ENCODE data around the gene DHRS4L2. TPM values are rescaled to one million over a fixed set of nuclear protein-coding genes. Genes with fewer than 3 reads are reported as not detected.
A peak's percentile ranks its signal among the peaks of the same experiment; 100 is the strongest.
"Not testable (repeated sequence)": the region's sequence is repeated elsewhere in the genome, so short reads cannot be mapped to it uniquely, and the experiment has no call there.

Gene DHRS4L2
- 10 to 100 TPM; 15.8 to 17.9 TPM for total RNA-seq

- peak; percentile 97 for ATAC-seq (replicated peaks)
- H3K9me3 Mint-ChIP-seq, result not testable (repeated sequence)
Measured at GRCh38 chr14:23988607-23989363, at the start of gene DHRS4L2. Gene DHRS4L2, plus strand, starts transcription at chr14:23988929. Its CDS starts 19 bp downstream, at chr14:23988948.

GRCh38 chr14:23939607-23940326 lies 49.0 kb upstream of the DHRS4L2 start:
- Mint-ChIP-seq H3K4me3 (no peak overlapping the region), H3K27ac (peak overlapping the region; percentile 21), H3K27me3 (no peaks in the 10 kb centered on the region), H3K36me3 (ENCODE audit: low read depth) (peaks cover 7% of the 10 kb centered on the region), H3K4me1 (peaks cover 9% of the 10 kb centered on the region), H3K9me3 (no peaks in the 10 kb centered on the region)
- ATAC-seq (replicated peaks), result no peak

More at GRCh38 chr14:23988607-23989363, at the start of gene DHRS4L2:
- H3K4me1 Mint-ChIP-seq; H3K36me3 Mint-ChIP-seq (ENCODE audit: low read depth); H3K27me3 Mint-ChIP-seq: not testable (repeated sequence)
- H3K4me3 Mint-ChIP-seq, result peak within 1 kb of the TSS; percentile 83
- H3K27ac Mint-ChIP-seq, result peak within 1 kb of the TSS; percentile 83

- no peak overlapping the region for H3K4me3 Mint-ChIP-seq
- H3K27me3 Mint-ChIP-seq, result no peaks in the 10 kb centered on the region
- peaks cover 6% of the 10 kb centered on the region for H3K4me1 Mint-ChIP-seq
- peaks cover 7% of the 10 kb centered on the region for H3K36me3 Mint-ChIP-seq (ENCODE audit: low read depth)
- no peaks in the 10 kb centered on the region for H3K9me3 Mint-ChIP-seq
- H3K27ac Mint-ChIP-seq, result no peak overlapping the region
- ATAC-seq (replicated peaks), result no peak
Measured at GRCh38 chr14:23941230-23941629, 47.5 kb upstream of the DHRS4L2 start.

GRCh38 chr14:23941669-23942068 lies 47.1 kb upstream of the DHRS4L2 start:
- peaks cover 7% of the 10 kb centered on the region for H3K36me3 Mint-ChIP-seq (ENCODE audit: low read depth)
- no peak overlapping the region for H3K27ac Mint-ChIP-seq
- no peak for ATAC-seq (replicated peaks)
- H3K9me3 Mint-ChIP-seq, result no peaks in the 10 kb centered on the region
- peaks cover 6% of the 10 kb centered on the region for H3K4me1 Mint-ChIP-seq
- H3K4me3 Mint-ChIP-seq, result no peak overlapping the region
- H3K27me3 Mint-ChIP-seq, result no peaks in the 10 kb centered on the region

- Mint-ChIP-seq H3K27ac (no peak overlapping the region), H3K9me3 (no peaks in the 10 kb centered on the region), H3K27me3 (no peaks in the 10 kb centered on the region), H3K4me3 (no peak overlapping the region), H3K36me3 (ENCODE audit: low read depth) (peaks cover 7% of the 10 kb centered on the region), H3K4me1 (peaks cover 6% of the 10 kb centered on the region)
- ATAC-seq (replicated peaks), result no peak
Measured at GRCh38 chr14:23942587-23942986, 46.1 kb upstream of the DHRS4L2 start.

GRCh38 chr14:23949069-23949468 lies 39.7 kb upstream of the DHRS4L2 start:
- not testable (repeated sequence) for H3K9me3 Mint-ChIP-seq; H3K36me3 Mint-ChIP-seq (ENCODE audit: low read depth); H3K4me3 Mint-ChIP-seq; H3K4me1 Mint-ChIP-seq; ATAC-seq (replicated peaks); H3K27me3 Mint-ChIP-seq; H3K27ac Mint-ChIP-seq

GRCh38 chr14:23950411-23951135 lies 38.2 kb upstream of the DHRS4L2 start:
- no peak for ATAC-seq (replicated peaks)
- Mint-ChIP-seq H3K4me1 (peaks cover 5% of the 10 kb centered on the region), H3K9me3 (no peaks in the 10 kb centered on the region), H3K27ac (no peak overlapping the region), H3K4me3 (no peak overlapping the region), H3K36me3 (ENCODE audit: low read depth) (peaks cover under 1% of the 10 kb centered on the region), H3K27me3 (no peaks in the 10 kb centered on the region)

GRCh38 chr14:23951136-23951466 lies 37.6 kb upstream of the DHRS4L2 start:
- not testable (repeated sequence) for H3K4me1 Mint-ChIP-seq; H3K36me3 Mint-ChIP-seq (ENCODE audit: low read depth); H3K27ac Mint-ChIP-seq; ATAC-seq (replicated peaks); H3K4me3 Mint-ChIP-seq; H3K9me3 Mint-ChIP-seq; H3K27me3 Mint-ChIP-seq

GRCh38 chr14:23951590-23952201 lies 37.0 kb upstream of the DHRS4L2 start:
- peaks cover 5% of the 10 kb centered on the region for H3K4me1 Mint-ChIP-seq
- no peak overlapping the region for H3K4me3 Mint-ChIP-seq
- no peak overlapping the region for H3K27ac Mint-ChIP-seq
- no peaks in the 10 kb centered on the region for H3K9me3 Mint-ChIP-seq
- H3K27me3 Mint-ChIP-seq, result no peaks in the 10 kb centered on the region
- peaks cover 9% of the 10 kb centered on the region for H3K36me3 Mint-ChIP-seq (ENCODE audit: low read depth)
- ATAC-seq (replicated peaks), result no peak

GRCh38 chr14:23953116-23953463 lies 35.6 kb upstream of the DHRS4L2 start:
- H3K27me3 Mint-ChIP-seq; H3K4me1 Mint-ChIP-seq; H3K36me3 Mint-ChIP-seq (ENCODE audit: low read depth); ATAC-seq (replicated peaks); H3K9me3 Mint-ChIP-seq: not testable (repeated sequence)
- Mint-ChIP-seq H3K27ac (peak overlapping the region; percentile 93), H3K4me3 (peak overlapping the region; percentile 95)

GRCh38 chr14:23953464-23954278 lies 35.1 kb upstream of the DHRS4L2 start, which contains the start of gene DHRS4:
Gene DHRS4, plus strand, starts transcription at chr14:23953770. Its CDS starts 19 bp downstream, at chr14:23953789.
- Mint-ChIP-seq H3K27ac (peak within 1 kb of the TSS; percentile 93), H3K4me3 (peak within 1 kb of the TSS; percentile 95), H3K4me1 (peaks cover 5% of the 10 kb centered on the region), H3K9me3 (no peaks in the 10 kb centered on the region), H3K36me3 (ENCODE audit: low read depth) (peaks cover 9% of the 10 kb centered on the region), H3K27me3 (no peaks in the 10 kb centered on the region)
- ATAC-seq (replicated peaks), result peak; percentile 94

- not testable (repeated sequence) for H3K4me1 Mint-ChIP-seq; H3K9me3 Mint-ChIP-seq; H3K27me3 Mint-ChIP-seq; H3K36me3 Mint-ChIP-seq (ENCODE audit: low read depth)
- Mint-ChIP-seq H3K4me3 (peak overlapping the region; percentile 95), H3K27ac (peak overlapping the region; percentile 93)
- ATAC-seq (replicated peaks), result peak; percentile 6
Measured at GRCh38 chr14:23954279-23954614, 34.5 kb upstream of the DHRS4L2 start.

GRCh38 chr14:23954965-23955364 lies 33.8 kb upstream of the DHRS4L2 start:
- not testable (repeated sequence) for H3K27me3 Mint-ChIP-seq; ATAC-seq (replicated peaks); H3K36me3 Mint-ChIP-seq (ENCODE audit: low read depth); H3K9me3 Mint-ChIP-seq; H3K4me3 Mint-ChIP-seq; H3K4me1 Mint-ChIP-seq; H3K27ac Mint-ChIP-seq

GRCh38 chr14:23955811-23956210 lies 32.9 kb upstream of the DHRS4L2 start:
- not testable (repeated sequence) for H3K27ac Mint-ChIP-seq; H3K36me3 Mint-ChIP-seq (ENCODE audit: low read depth); H3K4me3 Mint-ChIP-seq; ATAC-seq (replicated peaks); H3K4me1 Mint-ChIP-seq; H3K9me3 Mint-ChIP-seq; H3K27me3 Mint-ChIP-seq

Data from activated T-helper 17 cell treated with anti-CD3 and anti-CD28 coated beads, Interleukin-2, amount 50 U/mL, for 72 hours (primary cell).